Left renal cortex interstitium (tissue), 4 donors: ENCODE results near the gene LIN37. TPM values are rescaled to one million over a fixed set of nuclear protein-coding genes. Genes with fewer than 3 reads are reported as not detected.

ENCODE experiments used
- DNase-seq, 4 donors: peaks; one replicate each; pipeline ENCODE4 v3.0.0-alpha.2; 2013; ENCODE audit warnings: low read depth in 4 of 4, low spot score in 2 of 4, missing footprints in 1 of 4
- polyA plus RNA-seq, 4 donors: library from polyadenylated mRNA; unstranded; fragments of 120-200 nt; gene quantifications; one replicate each; pipeline ENCODE4 v1.2.1, GENCODE V29; 2013; ENCODE audit not compliant: insufficient read length in 4 of 4

Gene LIN37
- polyA plus RNA-seq, 4 donors: 11.5 to 13.0 (median 12.4) TPM

DNA sequence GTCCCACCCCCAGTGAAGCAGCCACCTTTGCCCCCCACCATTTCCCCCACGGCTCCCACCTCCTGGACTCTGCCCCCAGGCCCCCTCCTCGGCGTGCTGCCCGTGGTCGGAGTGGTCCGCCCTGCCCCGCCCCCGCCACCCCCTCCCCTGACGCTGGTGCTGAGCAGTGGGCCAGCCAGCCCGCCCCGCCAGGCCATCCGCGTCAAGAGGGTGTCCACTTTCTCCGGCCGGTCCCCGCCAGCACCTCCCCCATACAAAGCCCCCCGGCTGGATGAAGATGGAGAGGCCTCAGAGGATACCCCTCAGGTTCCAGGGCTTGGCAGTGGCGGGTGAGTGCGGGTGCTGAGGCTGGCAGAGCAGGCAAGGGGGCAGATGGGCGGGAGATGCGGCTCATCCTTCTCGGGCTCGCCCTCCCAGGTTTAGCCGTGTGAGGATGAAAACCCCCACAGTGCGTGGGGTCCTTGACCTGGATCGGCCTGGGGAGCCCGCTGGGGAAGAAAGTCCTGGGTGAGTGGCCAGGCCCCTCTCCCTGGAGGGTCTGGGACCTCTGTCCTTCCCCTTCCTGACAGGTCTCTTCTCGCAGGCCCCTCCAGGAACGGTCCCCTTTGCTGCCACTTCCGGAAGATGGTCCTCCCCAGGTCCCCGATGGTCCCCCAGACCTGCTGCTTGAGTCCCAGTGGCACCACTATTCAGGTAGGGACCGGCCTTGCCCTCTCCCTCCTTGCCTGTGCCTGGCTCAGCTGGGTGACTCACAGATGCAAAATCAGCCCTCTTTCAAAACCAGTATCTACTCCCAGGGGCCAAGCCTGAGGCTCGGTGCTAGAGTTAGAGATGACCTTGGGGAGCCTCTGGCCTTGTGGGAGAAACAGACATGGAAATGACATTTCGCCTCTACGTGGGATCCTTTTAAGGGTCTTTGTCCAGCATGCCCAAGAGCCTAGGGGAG, 14.9 kb upstream of the LIN37 start:
- DNase-seq: no peak

DNA sequence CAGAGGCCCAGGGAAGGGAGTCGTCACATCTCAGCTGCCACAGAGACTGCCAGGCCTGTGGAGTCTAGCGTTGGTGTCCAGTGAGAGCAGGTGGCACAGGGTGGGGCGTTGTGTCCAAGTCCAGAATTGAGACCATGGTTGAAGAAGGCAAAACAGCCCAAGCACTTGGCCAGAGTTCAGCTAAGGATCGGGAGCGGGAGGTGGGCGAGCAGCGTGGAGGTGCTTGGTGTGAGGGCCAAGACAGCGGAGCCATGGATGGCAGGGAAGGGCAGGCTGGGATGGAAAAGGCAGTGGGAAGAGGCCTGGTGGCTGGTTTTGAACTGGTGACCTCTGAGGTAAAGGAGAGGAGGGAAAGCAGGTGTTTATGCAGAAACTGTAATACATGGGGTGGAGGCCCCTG, 14.1 kb upstream of the LIN37 start:
- no peak for DNase-seq

DNA sequence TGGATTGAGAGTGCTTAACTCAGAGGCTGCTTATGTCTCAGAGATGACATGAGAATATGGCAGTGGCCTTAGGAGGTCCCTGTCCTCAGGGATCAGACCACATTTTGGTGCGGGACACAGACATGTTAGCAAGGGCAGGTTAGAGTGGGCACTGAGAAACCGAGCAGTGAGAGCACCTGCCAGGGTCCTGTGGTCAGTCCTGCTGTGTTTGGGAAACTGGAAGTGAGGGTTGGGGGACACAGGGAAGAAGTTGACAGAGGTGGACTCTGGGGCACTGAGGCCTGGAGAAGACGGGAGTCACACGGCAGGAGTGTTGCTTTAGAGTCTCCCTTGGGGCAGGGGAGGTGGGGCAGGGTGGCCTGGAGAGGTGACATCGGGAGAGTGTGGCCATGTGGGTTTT, 13.5 kb upstream of the LIN37 start:
- no peak for DNase-seq

DNA sequence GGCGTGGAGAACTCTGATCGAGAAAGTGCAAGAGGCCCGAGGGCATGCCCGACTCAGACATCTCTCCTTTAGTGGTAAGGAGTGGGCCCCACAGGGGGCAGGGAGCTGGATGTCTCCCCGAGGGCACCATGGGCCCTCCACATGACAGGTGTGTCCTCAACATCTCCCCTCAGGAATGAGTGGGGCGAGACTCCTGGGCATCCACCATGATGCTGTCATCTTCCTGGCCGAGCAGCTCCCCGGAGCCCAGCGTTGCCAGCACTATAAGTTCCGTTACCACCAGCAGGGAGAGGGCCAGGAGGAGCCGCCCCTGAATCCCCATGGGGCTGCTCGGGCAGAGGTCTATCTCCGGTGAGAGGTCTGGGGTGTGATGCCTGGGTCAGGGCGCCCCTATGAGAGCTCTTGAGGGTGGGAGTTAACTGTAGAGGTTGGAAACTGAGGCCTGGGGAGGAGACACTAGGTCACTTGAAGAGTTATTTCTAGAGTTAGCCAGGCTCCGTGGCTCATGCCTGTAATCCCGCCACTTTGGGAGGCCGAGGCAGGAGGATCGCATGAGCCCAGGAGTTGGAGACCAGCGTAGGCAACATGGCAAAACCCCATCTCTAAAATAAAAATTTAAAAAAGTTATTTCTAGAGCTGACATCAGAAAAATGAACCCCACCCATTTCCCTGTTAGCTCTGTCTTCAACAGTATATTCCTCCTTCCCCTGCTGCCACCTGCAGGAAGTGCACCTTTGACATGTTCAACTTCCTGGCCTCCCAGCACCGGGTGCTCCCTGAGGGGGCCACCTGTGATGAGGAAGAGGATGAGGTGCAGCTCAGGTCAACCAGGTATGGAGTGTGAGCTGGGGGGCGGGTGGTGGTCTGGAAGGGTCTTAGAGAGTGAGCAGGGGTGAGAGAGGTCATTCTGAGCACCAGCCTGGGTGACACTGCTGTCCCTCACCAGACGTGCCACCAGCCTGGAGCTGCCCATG, 11.2 kb upstream of the LIN37 start:
- no peak for DNase-seq

DNA sequence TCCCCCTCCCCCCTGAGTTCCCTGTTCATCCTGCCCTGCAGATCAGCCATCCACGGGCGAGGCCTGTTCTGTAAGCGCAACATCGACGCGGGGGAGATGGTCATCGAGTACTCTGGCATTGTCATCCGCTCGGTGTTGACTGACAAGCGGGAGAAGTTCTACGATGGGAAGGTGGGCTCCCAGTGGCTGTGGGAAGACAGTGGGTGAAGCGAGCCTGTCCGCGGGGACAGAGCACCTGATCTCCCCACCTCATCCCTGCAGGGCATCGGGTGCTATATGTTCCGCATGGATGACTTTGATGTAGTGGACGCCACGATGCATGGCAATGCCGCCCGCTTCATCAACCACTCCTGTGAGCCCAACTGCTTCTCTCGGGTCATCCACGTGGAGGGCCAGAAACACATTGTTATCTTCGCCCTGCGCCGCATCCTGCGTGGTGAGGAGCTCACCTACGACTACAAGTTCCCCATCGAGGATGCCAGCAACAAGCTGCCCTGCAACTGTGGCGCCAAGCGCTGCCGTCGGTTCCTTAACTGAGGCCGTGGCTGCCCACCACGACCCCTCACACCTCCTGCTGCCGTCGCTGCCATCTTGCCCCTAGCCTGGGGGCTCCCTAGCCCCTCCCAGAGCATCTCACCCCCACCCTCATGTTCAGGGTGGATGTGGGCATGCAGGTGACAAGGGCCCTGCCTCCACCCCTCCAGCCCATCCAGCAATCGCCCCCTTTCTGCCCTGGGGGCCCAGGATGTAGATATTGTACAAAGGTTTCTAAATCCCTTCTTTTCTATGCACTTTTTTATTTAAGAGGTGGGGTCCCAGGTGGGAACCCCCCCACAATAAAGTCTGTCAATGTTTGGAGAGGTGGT, 10.1 kb upstream of the LIN37 start:
- no peak for DNase-seq

DNA sequence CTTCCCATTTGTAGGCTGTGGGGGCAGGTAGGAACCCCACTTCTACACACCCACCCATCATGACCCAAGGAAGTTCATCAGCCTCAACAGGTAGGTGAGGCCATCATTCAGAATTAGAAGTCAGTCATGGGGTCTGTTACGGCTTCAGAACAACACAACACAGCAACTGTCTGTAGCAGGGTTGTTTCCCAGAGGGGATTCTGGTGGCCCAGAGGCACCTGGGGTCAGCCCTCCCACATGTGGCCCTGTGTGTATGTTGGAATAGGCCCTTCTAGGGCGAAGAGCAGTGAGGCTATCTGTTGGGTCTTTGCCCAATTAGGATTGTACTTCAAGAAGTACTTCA, 9.5 kb upstream of the LIN37 start:
- no peak for DNase-seq

DNA sequence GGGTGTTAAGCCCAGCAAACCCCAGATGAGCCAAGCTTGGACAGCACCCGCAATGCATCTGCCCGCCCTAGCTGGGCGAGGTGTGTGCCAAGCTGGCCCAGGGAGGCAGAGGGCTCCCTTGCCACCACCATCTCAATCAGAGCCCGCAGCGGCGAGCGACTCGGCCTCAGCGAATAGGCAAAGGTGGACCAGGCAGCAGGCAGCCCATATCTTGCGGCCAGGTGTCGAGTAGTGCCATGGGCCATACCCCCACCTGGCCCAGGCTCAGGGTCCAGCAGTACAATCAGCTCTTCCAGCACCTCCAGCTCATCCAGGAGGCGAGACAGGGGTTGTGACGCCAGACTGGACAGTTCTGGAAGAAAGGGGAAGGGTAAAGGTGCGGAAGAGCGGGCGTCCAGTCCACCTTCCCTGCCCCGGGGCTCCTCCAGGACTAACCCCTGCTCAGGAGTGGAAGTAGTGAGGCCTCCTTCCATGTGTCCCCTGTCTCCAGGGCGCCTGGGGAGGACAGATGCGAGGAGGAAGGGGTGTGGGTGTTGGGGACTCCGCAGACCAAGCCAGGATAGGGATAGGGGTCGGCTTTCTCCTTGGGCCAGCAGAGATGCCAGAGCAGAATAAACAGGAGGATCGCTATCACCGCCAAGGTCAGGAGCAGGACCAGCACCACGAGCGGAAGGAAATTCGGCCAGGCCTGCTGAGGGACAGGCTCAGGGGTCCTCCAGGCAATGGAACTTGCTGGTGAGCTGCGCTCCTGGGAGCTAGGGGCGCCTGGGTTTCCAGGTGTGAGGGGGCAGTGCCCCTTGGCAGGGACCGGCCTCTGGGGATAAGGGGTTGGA, 8.9 kb upstream of the LIN37 start:
- DNase-seq: no peak

DNA sequence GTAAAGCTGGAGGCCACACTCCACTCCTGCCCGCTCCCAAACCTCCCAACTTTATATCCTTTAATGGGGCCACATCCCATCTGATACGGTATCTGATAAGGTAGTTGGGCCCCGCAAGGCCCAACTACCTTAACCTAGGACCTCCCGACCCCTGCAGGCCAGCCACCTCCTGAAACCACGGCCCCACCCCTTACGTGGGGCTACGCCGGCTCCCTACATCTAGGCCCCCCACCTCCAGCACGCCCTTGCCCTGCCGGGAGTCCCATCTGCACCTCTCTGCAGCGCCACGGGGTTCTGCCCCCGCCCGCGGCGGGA, 8.3 kb upstream of the LIN37 start:
- no peak for DNase-seq

DNA sequence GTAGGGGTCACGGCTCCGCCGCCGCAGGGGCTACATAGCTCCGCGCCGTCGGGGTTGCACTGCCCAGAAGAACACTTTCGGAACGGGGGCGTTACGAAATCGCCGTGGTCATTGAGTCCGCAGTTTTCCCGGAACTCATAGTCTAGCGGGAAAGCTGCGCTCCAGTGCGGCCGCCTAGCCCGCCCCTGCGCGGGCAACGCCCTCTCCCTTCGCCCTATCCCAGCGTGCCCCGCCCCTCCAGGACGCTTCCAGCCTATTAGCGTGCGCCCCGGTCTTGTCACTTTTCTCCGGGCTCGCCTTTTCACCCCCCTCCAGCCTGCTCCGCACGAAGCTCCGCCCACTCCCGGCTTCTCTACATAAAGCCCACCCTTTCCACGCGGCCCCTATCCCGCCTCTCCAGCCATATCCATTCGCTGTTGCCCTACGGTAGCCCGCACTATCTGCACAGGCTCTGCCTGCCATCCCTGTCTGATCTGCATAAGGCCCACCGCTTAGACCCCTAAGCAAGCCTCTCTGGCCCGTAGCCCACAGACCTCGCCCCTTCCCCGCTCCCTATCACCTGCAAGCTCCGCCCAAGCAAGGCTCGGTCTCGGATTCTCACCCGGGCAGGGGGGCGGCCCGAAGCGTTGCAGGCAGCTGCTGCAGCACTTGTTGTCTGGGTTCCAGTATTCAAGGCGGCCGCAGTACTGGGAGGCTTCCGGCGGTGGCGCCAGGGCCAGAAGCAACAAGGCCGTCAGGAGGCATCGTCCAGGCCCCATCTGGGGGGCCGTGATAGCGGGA, 7.8 kb upstream of the LIN37 start:
- peak in 3 of 4 donors; percentile 91 to 96 (median 91) for DNase-seq

DNA sequence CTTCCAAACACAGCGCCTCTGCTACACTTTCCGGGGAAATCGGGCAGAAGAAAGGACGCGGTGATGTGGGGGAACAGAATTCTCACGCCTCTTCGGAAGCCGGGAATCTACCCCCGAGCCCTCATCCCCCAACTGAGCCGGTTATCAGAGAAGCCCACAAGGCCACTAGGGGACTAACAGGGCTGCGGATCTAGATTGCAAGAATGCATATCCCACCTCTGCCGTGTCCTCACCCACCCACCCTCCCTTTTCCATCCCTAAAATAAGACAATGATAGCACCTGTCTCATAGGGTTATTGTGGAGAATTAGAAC, 7.2 kb upstream of the LIN37 start:
- DNase-seq: no peak

DNA sequence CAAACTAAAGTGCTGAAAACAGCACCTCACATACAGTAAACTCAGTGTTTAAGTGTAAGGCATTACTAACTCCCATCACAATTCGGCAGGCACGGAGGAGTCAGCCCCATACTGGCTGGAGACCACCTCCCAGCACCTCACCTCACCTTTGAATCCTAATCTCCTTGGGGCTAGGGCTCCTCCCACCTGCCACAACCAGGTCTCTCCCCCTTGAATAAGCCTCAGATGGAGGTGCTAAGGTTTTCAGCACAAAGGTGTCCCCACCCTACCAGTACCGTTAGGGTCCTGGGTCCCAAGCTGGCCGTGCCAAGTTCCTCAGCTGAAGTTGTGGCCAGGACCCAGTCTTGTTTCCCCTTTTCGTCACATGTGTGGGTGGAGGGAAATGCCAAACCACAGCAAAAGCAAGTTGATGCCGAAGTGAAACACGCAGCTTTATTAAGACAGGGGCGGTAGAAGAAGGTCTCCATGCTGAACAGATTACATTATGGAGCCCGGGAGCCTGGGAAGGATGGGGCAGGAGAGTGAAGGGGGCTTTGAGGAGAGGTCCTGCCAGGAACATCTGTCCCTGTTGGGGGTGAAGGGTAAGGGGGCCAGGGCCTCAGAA, 6.2 kb upstream of the LIN37 start, which contains the start of gene IGFLR1:
IGFLR1 (minus strand) TSS at position 332 of the 604 bp plus-strand sequence. CDS start 1,272 bp downstream, outside the sequence.
- no peak for DNase-seq

DNA sequence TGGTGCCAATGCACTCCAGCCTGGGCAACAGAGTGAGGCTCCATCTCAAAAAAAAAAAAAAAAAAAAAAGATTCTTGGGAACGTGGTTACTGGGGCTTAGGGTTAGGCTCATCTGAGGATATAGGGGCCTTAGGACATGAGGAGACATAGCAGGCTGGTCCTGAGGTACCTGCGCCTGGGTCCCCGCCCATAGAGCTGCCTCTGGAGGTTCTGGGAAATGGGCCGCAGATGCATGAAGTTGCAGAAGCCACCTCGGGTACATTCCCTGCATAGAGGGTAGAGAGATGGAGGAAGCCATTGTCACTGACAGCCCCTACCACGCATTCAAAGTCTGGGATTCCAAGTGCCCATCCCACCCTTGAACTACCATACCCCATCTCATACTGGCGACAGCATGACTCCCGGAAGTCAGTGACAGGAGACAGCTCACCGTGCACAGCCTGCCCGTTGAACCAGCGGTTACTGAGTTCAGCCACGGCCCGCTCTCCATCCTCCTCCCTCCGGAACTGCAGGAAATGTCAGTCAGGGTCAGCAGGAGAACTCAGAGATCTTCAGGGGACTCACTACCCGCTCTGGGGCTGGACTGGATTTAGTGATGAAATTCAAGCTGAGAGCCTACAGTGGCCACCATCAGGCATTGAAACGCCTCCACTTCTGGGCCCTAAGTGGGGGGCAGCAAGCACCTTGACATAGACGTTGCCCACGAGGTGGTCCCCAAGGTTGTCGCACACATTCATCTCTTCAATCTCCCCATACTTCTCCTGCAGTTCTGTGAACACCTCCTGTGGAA, 4.5 kb upstream of the LIN37 start:
- DNase-seq: no peak

DNA sequence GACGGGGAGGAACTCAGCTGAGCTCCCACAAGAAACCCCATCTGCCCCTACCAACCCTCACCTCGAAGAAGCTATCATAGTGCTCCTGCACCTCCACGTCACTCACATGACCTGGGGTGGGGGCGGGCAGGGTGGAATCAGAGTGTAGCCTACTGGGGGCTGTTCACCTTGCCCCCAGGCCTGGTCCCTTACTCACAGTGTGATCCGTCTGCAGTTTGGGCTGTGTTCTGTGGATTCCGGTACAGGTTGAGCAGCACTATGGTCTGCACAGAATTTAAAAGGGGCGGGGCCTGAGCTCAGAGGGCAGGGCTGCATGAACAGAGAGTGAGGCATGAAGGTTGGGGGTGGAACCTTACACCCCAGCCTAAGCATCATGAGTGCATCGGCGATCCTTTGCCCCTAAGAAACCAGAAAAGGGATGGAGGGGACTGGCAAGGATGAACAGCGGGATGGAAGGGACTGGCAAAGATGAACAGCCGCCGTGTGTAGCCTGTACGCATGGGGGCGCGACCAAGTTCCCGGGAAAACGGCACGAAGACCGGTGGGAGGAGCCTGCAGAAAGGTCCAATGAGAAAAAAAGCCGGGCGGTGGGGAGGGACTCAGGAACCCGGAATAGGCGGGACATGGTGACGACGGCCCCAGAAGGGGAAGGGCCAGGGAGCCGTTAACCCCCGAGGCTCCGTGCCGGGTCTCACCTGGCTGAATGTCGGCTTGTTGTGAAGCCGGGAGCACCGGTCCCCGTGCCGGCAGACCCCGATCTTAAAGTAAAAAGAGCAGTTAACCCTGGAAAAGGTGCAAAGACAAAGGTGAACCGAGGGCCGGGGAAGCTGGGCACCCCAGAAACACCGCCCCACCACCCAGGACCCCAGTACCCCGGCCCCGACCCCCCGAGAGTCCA, 3.7 kb upstream of the LIN37 start:
- peak in 3 of 4 donors; percentile 86 to 94 (median 92) for DNase-seq

DNA sequence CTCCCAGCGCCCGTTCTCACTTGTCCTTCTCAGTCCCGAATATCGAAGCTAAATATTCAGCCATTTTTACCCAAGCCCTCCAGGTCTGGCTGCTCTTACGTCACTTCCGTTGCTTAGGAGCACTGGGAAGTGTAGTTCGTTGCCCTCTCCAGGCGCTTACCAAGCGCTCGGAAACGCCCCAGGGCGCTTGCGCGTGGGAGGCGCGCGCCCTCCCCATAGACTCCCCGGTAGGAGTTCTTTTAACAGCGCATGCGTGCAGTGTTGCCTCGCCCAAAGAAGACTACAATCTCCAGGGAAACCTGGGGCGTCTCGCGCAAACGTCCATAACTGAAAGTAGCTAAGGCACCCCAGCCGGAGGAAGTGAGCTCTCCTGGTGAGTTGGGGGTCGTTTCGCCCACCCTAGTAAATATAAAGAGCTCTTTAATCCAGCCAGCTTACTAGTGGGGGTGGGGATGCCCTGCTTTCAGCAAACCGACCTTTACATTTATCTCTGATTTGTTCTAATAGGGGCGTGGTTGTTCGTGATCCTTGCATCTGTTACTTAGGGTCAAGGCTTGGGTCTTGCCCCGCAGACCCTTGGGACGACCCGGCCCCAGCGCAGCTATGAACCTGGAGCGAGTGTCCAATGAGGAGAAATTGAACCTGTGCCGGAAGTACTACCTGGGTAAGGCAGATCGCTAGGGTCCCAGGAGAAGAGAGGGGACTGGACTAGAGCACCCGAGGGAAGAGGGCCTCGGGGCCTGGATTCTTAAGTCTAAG, 2.9 kb upstream of the LIN37 start, which contains the start of the genes PSENEN and U2AF1L4:
PSENEN (plus strand) TSS at position 324 of the 759 bp plus-strand sequence; CDS start at position 604, 280 bp downstream.
U2AF1L4 (minus strand) TSS at position 91 of the 759 bp plus-strand sequence; CDS start at position 64, 27 bp downstream.
- peak; percentile 92 to 100 (median 98) for DNase-seq

DNA sequence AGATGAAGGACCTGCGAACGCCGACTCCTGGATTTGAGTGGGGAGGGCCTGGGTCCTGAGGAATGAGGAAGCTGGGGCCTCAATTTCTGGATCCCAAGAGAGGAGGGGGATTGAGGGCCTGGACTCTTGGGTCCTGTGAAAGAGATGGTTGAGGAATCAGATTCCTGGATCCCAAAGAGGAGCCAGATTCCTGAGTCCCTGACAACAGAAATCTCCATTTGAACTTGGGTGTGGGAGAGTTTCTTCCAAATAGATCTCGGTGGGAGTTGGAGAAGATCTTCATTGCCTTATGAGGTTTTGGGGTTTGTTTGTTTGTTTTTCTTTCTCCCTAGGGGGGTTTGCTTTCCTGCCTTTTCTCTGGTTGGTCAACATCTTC, 2.3 kb upstream of the LIN37 start:
- DNase-seq: no peak

DNA sequence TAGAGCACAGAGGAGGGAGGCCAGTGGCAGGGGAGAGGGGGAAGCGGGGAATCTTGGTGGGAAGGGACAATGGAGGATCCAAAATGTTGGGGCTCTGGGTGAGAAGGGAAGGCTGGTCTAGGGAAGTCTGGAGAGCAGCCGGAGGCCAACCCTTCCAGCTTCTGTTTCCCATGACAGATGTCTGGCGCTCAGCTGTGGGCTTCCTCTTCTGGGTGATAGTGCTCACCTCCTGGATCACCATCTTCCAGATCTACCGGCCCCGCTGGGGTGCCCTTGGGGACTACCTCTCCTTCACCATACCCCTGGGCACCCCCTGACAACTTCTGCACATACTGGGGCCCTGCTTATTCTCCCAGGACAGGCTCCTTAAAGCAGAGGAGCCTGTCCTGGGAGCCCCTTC, 1.8 kb upstream of the LIN37 start:
- DNase-seq: no peak
